Gastrocnemius medialis (tissue), 4 donors: Measurements from ENCODE around the gene ACTR5. TPM values are rescaled to one million over a fixed set of nuclear protein-coding genes. Genes with fewer than 3 reads are reported as not detected.
"Not testable (repeated sequence)": the region's sequence is repeated elsewhere in the genome, so short reads cannot be mapped to it uniquely, and the experiment has no call there.

Experiments used
- ATAC-seq, 2 donors: fragments of 150-250 bp; one replicate each; pipeline ENCODE4 v1.9.1; 2016
- DNase-seq, 2 donors: peaks; one replicate each; pipeline ENCODE4 v3.0.0-alpha.2; 2019
- H3K27ac ChIP-seq, 4 donors: fragments of 200-600 bp; sonication (generic); 1 replicate in 1 of 4; 2 replicates in 3 of 4; pipeline ENCODE4 v1.5.1; 2016 to 2018; ENCODE audit warnings: mild to moderate bottlenecking in 2 of 4, moderate library complexity in 1 of 4
- H3K27me3 ChIP-seq, 3 donors: fragments of 200-600 bp; sonication (generic) in 2 of 3; 1 replicate in 1 of 3; 2 replicates in 2 of 3; pipeline versions ENCODE4 v1.5.1 to v1.6.0; 2016 to 2019; ENCODE audit warnings: mild to moderate bottlenecking in 1 of 3, moderate library complexity in 1 of 3
- H3K36me3 ChIP-seq, 2 donors: fragments of 200-600 bp; sonication (generic) in 1 of 2; one replicate each; pipeline ENCODE4 v1.5.1; 2017 to 2018
- H3K4me1 ChIP-seq, 2 donors: fragments of 200-600 bp; sonication (generic) in 1 of 2; one replicate each; pipeline ENCODE4 v1.5.1; 2016 to 2017; ENCODE audit warnings: mild to moderate bottlenecking in 2 of 2
- H3K4me3 ChIP-seq, 4 donors: fragments of 200-600 bp; sonication (generic) in 3 of 4; 1 replicate in 1 of 4; 2 replicates in 3 of 4; pipeline ENCODE4 v1.5.1; 2016 to 2019; ENCODE audit warnings: mild to moderate bottlenecking in 2 of 4
- H3K9me3 ChIP-seq, 3 donors: fragments of 200-600 bp; sonication (generic) in 2 of 3; 1 replicate in 1 of 3; 2 replicates in 2 of 3; pipeline ENCODE4 v1.5.1; 2016 to 2019
- POLR2A ChIP-seq, 2 donors: fragments of 450-650 bp; IDR thresholded peaks; one replicate each; pipeline ENCODE4 v1.6.1; 2017; ENCODE audit warnings: antibody characterized with exemption in 2 of 2, mild to moderate bottlenecking in 2 of 2, moderate library complexity in 2 of 2
- in situ Hi-C, 4 donors: fragments of 200-750 bp; cut with MboI; loops; one replicate each; pipeline versions ENCODE4 v1.15.0 to v1.8.0; 2017; ENCODE audit warnings: low sequenced_read_pairs in 4 of 4
- intact Hi-C: fragments of 100-400 bp; cut with DNase I; formaldehyde crosslinking; loops from one replicate; pipeline ENCODE4 v1.15.1; 2023; ENCODE audit warnings: low total_unique reads
- total RNA-seq, 4 donors: library from RNA; depleted of rRNA; stranded (reverse); fragments of >200 nt; gene quantifications; one replicate each; pipeline versions ENCODE4 v1.1.0 to v1.2.3, GENCODE V29; 2016
- TF ChIP-seq, protein P1 (sequence below), 5 experiments: fragments of 450-650 bp in 3 of 5; fragments of 200-600 bp in 2 of 5; sonication (generic) in 2 of 5; IDR thresholded peaks in 4 of 5; conservative IDR thresholded peaks in 1 of 5; 1 replicate in 4 of 5; 2 replicates in 1 of 5; pipeline ENCODE4 v1.5.1; 2016 to 2019; ENCODE audit warnings: antibody characterized with exemption in 5 of 5, mild to moderate bottlenecking in 3 of 5, moderate library complexity in 3 of 5

ACTR5 gene
- total RNA-seq, 4 donors from 2014 or later = 6.3 to 10.0 (median 8.0) TPM

DNA sequence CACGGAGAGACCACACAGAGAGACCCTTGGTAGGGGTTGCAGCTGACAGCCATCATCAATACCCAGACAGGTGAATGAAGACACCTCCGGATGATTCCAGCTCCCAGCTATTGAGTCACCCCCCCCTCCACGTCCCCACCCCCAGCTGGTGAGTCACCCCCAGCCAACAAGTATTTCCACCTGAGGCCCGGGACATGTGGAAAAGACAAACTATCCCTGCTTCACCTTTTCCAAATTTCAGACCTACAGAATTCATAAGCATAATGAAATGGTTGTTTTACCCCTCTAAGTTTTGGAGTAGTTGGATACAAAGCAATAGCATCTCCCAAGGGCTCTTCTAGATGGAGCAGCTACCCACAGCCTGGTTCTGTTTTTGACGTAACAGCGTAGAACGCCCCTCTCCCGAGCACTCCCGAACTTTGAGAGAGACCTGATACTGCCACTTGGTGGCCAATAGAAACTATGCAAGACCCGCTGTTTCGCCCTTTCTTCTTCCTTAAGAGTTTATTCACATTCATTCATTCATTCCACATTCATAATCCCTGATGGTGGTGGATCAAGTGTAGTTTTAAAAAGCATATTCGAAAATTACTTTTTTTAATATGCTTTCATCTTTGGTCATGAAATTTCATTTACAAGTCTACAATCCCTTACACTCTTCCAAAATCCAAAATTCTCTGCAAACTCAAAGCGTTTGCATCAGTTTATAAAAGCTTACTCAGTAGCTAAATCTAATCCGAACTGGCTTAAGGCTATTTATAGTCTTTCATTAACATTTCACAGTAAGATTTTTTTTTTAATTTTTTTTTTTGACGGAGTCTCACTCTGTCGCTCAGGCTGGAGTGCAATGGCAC is 42.2 kb downstream of the ACTR5 start:
- no peaks in the 10 kb centered on the region for H3K36me3 ChIP-seq
- no peak for ATAC-seq
- in situ Hi-C loops = no loop called here
- intact Hi-C loops = no loop called here
- no peaks in the 10 kb centered on the region for H3K27me3 ChIP-seq
- DNase-seq = no peak
- TF ChIP-seq, protein P1, sequence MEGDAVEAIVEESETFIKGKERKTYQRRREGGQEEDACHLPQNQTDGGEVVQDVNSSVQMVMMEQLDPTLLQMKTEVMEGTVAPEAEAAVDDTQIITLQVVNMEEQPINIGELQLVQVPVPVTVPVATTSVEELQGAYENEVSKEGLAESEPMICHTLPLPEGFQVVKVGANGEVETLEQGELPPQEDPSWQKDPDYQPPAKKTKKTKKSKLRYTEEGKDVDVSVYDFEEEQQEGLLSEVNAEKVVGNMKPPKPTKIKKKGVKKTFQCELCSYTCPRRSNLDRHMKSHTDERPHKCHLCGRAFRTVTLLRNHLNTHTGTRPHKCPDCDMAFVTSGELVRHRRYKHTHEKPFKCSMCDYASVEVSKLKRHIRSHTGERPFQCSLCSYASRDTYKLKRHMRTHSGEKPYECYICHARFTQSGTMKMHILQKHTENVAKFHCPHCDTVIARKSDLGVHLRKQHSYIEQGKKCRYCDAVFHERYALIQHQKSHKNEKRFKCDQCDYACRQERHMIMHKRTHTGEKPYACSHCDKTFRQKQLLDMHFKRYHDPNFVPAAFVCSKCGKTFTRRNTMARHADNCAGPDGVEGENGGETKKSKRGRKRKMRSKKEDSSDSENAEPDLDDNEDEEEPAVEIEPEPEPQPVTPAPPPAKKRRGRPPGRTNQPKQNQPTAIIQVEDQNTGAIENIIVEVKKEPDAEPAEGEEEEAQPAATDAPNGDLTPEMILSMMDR (IDR thresholded peaks at IDR 0.05 in 4 of 5, conservative IDR thresholded peaks at IDR 0.05 in 1 of 5) = peak in 4 of 5 experiments; percentile 35 to 51 (median 41)
- no peak for TF ChIP-seq POLR2A (IDR thresholded peaks at IDR 0.05)
- H3K4me1 ChIP-seq = no peaks in the 10 kb centered on the region
- H3K4me3 ChIP-seq = no peak overlapping the region
- no peak overlapping the region for H3K27ac ChIP-seq
- no peaks in the 10 kb centered on the region for H3K9me3 ChIP-seq

DNA sequence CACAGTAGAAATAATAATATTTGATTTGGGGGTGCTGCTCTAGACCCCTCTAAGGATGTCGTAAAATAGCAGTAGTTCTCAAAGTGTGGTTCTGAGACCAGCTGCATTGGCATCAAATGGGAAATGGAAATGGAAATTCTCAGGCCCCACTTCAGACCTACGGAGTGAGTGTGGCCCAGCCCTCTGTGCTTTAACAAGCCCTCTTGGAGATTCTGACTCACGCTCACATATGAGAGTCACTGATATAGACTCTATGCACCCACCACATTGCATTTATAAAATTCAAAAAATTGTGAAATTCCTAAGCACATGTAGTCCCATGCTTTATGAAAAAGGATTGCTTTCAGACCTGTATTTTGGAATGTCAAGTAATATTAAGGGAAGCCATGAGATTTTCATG is 43.0 kb downstream of the ACTR5 start:
- Histone ChIP-seq H3K4me3 (no peak overlapping the region), H3K27ac (no peak overlapping the region), H3K27me3 (no peaks in the 10 kb centered on the region), H3K9me3 (no peaks in the 10 kb centered on the region), H3K36me3 (no peaks in the 10 kb centered on the region), H3K4me1 (no peaks in the 10 kb centered on the region)
- DNase-seq (no peak), ATAC-seq (no peak)
- intact Hi-C loops = no loop called here
- in situ Hi-C loops = no loop called here
- TF ChIP-seq, protein P1 (IDR thresholded peaks at IDR 0.05 in 4 of 5, conservative IDR thresholded peaks at IDR 0.05 in 1 of 5) = no peak

DNA sequence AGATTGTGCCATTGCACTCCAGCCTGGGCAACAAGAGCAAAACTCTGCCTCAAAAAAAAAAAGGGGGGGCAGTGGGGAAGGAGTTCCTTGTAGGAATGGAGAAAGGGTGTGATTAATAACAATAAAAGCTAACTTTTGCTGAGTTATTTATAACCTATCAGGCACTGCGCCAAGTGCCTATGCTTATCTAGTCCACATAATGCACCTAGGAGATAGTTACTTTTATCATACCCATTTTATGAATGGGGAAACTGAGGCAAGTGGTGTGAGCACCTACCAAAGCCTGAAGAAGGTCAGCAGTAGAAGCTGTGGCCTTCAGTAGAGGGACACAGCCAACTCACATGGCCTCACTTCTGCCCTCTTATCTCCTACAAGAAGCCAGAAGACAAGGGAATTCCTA is 43.7 kb downstream of the ACTR5 start:
- Histone ChIP-seq H3K4me3 (no peak overlapping the region), H3K27ac (no peak overlapping the region), H3K36me3 (no peaks in the 10 kb centered on the region), H3K9me3 (no peaks in the 10 kb centered on the region), H3K4me1 (no peaks in the 10 kb centered on the region), H3K27me3 (no peaks in the 10 kb centered on the region)
- DNase-seq (no peak), ATAC-seq (no peak)
- in situ Hi-C loops (no loop called here), intact Hi-C loops (no loop called here)
- TF ChIP-seq, protein P1 (IDR thresholded peaks at IDR 0.05 in 4 of 5, conservative IDR thresholded peaks at IDR 0.05 in 1 of 5) = no peak
- no peak for TF ChIP-seq POLR2A (IDR thresholded peaks at IDR 0.05)

DNA sequence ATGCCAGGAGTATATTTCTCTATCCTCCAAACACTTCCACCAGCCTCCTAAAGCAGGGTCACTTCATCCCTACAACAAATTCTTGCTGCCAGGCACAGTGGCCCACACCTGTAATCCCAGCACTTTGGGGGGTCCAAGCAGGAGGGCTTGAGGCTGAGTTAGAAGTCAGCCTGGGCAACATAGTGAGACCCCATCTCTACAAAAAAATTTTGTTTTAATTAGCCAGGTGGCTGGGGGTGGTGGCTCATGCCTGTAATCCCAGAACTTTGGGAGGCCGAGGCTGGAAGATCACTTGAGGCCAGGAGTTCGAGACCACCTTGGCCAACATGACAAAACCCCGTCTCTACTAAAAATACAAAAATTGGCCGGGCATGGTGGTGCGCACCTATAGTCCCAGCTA is 45.8 kb downstream of the ACTR5 start:
- ATAC-seq, intact Hi-C loops, DNase-seq, H3K9me3 ChIP-seq, H3K4me3 ChIP-seq, in situ Hi-C loops, H3K4me1 ChIP-seq, H3K36me3 ChIP-seq, H3K27ac ChIP-seq, H3K27me3 ChIP-seq: not testable (repeated sequence)

DNA sequence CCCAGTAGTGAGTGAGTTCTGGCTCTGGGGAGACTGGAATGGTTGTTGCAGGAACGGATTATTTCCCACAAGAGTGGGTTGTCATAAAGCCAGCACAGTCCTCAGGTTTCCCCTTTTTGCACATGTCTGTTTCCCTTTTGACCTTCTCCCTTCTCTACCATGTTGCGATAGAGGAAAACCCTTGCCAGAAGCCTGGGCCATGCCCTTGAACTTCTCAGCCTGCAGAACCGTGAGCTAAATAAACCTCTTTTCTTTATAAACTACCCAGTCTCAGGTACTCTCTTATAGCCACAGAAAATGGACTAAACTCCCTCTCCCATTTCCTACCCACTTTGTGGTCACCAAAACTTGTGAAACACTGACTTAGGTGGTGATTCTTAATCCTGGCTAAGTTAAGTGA is 50.0 kb downstream of the ACTR5 start:
- intact Hi-C loops = no loop called here
- no peaks in the 10 kb centered on the region for H3K9me3 ChIP-seq
- no peak for ATAC-seq
- H3K36me3 ChIP-seq = no peaks in the 10 kb centered on the region
- in situ Hi-C loops = no loop called here
- no peak for DNase-seq
- H3K4me3 ChIP-seq = no peak overlapping the region
- no peaks in the 10 kb centered on the region for H3K4me1 ChIP-seq
- no peaks in the 10 kb centered on the region for H3K27me3 ChIP-seq
- peak overlapping the region in 3 of 4 donors; percentile 46 to 60 (median 55) for H3K27ac ChIP-seq
- TF ChIP-seq POLR2A (IDR thresholded peaks at IDR 0.05) = no peak
- TF ChIP-seq, protein P1 (IDR thresholded peaks at IDR 0.05 in 4 of 5, conservative IDR thresholded peaks at IDR 0.05 in 1 of 5) = no peak
